22Rv1 (cell line): ENCODE results near the gene TMEM271.

Experiments
- CTCF ChIP-seq: fragments of 450-650 bp; IDR thresholded peaks from 2 replicates; pipeline ENCODE4 v1.5.1; 2017; ENCODE audit warnings: mild to moderate bottlenecking
- ZFX ChIP-seq: fragments of 450-650 bp; IDR thresholded peaks from 2 replicates; pipeline ENCODE4 v1.6.1; 2017; ENCODE audit warnings: antibody characterized with exemption, borderline replicate concordance

DNA sequence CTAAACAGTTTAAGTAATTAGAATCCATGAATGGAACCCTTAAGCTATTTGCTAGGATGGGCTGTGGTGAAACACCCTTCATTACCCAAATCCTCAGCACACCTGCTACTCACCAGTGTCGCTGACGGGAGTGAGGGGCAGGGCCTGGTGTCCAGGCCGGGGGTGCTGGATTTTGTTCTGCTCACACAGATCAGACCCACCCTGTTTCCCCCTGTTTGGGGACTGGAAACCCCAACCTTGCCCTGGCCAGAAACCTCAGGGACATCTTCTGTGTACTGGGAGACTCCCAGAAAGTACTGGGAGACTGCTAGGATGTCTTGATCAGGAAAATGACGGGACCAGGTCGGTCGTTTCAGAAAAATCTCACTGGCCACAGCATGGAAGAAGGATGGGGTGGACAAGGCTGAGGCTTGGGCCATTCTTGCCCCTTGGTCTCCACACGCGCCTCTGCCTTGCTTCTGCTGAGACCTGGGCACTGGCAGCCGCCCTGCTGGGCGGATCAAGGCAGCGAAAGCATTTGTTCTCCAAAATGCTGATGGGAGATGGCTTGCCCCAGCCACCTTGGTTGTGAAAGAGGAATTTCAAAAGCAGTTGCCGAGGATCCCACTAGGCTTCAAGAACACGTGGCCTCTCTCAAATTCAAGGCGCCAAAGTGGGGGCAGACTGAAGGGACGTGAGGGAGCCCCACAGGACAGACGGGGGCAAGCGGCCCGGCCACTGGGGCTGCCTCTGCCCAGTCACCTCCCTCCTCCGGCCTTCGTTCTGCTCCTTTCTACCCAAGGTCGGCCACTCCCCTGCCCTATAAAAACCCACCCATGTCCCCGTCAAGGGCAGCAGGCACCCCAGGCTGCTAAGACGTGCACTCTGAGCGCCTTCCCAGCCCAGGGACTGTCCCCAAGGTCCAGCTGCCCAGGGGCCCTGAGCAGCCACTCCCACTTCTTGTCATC lies 25.8 kb upstream of the TMEM271 start:
- no peak for TF ChIP-seq CTCF
- no peak for TF ChIP-seq ZFX
